GM12801 (cell line): ENCODE results near the gene PAAF1.

Experiments used
- TF ChIP-seq, protein P1 (sequence below): IDR thresholded peaks from one replicate; pipeline ENCODE4 v1.5.1; 2011; ENCODE audit warnings: control low read depth; ENCODE audit not compliant: insufficient read length; ENCODE audit errors: extremely low read depth

PAAF1 gene

DNA sequence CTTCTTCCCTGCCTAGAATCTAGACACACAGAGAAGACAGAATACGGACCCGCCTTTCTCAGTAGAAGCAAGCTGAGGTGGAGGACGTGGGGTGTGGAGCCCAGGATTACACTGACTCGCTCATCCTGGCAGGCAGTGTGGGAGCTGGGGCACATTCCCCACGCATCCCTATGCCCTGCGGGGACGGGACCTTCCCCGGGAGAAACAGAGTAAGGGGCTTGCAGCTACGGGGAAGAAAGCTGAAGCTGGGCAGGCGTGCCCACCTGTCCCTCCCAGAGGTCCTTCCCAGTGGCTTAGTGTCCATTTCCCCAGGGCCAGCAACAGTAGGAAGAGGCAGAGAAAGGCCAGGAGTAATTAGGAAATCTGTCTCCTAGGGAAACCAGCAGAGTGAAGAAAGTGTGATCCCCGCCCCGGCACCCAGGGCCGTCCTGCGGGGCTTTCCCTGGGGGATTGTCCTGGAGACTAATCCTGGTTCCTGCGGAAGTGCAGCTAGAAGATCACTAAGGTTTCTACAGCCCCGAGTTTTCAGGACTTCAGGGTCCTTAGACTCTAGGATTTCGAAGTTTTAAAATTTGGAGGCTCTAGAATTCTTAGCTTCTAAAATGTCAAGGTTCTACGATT lies 81.8 kb downstream of the PAAF1 start:
- TF ChIP-seq, protein P1, sequence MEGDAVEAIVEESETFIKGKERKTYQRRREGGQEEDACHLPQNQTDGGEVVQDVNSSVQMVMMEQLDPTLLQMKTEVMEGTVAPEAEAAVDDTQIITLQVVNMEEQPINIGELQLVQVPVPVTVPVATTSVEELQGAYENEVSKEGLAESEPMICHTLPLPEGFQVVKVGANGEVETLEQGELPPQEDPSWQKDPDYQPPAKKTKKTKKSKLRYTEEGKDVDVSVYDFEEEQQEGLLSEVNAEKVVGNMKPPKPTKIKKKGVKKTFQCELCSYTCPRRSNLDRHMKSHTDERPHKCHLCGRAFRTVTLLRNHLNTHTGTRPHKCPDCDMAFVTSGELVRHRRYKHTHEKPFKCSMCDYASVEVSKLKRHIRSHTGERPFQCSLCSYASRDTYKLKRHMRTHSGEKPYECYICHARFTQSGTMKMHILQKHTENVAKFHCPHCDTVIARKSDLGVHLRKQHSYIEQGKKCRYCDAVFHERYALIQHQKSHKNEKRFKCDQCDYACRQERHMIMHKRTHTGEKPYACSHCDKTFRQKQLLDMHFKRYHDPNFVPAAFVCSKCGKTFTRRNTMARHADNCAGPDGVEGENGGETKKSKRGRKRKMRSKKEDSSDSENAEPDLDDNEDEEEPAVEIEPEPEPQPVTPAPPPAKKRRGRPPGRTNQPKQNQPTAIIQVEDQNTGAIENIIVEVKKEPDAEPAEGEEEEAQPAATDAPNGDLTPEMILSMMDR = no peak

DNA sequence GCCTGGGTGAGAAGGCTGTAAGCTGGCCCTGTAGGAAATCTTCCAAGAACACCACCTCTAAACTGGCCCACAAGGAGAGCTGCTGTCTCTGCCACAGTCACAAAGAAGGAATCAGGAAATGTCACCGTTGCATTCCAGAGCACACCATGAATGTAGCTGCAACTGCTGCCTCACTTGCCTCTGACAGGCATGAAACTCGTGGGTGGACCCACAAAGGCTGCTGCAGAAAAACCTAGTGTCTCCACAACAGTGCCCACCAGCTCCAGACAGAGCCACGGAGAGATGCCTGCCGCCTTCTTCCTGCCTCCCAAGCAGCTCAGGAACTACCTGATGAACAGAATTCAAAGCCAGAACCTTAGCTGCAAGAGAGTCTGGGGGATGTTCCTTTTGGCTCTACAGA lies 84.5 kb downstream of the PAAF1 start:
- TF ChIP-seq, protein P1 = no peak

DNA sequence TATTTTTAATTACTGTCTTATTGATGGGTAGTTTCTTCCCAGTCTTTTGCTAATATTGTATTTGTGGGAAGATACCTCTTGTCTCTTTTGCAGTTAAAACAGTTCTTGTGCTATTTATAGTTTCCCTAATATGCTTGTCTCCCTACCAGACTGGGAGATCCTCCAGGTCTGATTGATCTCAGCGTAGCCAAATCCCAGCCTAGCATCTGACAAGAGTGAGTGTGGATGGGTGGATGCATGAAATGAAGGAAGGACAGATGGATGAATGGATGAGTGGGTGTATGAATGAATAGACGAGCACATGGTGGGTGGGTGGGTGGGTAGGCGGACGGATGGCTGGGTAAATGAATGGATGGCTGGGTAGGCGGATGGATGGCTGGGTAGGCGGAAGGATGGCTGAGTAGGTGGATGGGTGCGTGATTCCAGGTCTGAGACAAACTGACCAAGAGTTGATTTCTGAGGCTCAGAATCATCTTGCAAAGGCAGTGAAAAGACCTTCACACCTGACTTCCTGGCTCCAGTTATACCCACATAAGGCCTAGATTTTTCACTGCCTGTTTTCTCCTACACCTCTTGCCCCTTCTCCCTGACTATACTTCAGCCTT lies 85.4 kb downstream of the PAAF1 start:
- TF ChIP-seq, protein P1 = no peak

DNA sequence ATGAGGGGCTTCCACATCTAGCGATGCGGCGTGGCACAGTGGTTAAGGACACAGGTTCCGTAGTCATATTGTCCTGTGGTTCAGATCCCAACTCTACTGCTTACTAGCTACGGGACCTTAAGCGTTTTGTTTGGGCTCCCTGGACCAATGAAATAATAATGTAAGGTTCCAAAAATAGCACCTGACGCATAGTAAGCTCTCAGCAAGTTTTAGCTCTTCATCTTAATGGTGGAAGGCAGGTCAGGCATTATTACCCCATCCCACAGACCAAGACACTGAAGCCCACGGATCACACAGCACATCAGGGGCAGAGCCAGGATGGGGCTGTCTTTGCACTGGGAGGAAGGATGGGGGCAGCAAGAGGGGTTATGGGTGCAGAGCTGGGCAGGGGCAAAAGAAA lies 87.1 kb downstream of the PAAF1 start:
- TF ChIP-seq, protein P1 = no peak

DNA sequence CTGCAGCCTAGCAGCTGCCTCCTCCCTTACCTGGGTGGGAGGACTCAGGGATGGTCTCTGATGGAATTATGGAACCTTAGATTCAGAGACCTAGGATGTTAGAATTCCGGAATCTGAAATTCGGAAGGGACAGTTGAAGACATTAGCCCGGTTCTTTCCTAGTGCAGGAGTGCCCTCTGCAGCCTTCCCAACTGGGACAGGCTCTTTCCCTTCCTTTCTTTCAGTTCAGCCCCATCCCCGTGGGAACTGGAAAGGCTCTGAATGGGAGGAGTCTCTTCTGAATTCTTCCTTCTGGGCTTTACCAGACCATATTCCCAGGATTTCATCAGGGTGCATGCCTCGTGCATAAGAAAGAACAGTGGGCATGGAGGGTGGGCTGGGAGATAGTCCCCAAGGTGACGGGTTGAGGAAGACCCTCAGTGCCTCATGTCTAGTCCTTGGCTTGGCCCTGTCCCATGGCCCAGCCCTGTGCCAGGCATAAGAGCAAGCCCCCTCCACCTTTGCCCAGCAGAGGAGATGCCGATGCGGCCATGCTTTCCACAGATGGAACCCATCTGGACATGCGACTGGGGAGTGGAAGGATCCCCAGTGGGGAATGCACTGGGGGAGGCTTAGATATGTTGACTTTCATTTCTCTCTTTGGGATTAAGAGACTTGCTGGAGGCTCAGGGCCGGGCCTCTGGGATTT lies 88.4 kb downstream of the PAAF1 start:
- TF ChIP-seq, protein P1 = no peak

DNA sequence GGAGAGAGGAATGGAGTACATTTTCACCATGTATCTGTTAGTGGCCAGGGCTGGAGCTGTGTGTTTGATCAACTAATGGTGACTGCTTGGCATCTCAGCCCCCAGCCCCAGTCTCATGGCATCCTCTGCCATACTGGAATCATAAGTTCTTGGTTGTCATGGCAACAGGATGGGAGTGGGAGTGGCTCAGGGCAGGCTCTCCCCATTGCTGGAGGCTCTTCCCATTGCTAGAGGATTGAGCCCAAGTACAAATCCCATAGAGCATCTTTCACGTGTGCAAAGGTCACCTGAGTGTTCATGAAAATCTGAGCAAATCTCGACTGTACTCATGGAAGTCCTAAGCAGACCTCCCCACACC lies 88.9 kb downstream of the PAAF1 start:
- TF ChIP-seq, protein P1 = no peak

DNA sequence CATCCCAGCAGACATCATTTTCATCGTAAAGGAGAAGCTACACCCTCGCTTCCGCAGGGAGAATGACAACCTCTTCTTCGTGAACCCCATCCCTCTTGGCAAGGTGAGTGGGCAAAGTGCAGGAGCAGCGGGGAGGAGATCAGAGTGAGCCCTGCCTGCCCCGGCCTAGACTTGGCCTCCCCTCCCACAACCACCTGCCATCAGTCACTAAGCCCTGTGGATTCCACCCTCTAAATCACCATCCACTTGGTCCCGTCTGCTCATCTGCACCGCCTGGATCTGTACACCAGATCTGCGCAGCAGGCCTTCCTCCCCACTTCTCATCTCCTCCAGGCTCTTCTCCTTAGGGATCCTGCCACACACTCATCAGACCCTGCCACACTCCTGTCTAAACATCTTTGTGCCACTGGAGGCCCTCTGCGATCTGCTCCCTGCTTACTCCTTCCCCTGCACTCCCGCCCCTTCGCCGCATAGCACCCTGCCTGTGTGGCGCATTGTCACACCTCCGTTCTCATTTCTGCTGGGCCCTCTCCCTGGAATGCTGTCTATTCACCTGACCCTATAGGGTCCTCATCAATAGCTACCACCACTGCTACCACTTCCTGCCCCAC lies 91.7 kb downstream of the PAAF1 start:
- TF ChIP-seq, protein P1 = no peak
